Endometrium (tissue), 2 donors: Measurements from ENCODE around the gene NDUFA11.
A peak's percentile ranks its signal among the peaks of the same experiment; 100 is the strongest.

Experiments
- FAIRE-seq: peaks from 2 replicates; lab custom pipeline; 2012; peaks lifted over from hg19 to GRCh38; lab: Jason Lieb, UNC
- donor health status: control.
- donor health status: control.

The NDUFA11 gene

DNA sequence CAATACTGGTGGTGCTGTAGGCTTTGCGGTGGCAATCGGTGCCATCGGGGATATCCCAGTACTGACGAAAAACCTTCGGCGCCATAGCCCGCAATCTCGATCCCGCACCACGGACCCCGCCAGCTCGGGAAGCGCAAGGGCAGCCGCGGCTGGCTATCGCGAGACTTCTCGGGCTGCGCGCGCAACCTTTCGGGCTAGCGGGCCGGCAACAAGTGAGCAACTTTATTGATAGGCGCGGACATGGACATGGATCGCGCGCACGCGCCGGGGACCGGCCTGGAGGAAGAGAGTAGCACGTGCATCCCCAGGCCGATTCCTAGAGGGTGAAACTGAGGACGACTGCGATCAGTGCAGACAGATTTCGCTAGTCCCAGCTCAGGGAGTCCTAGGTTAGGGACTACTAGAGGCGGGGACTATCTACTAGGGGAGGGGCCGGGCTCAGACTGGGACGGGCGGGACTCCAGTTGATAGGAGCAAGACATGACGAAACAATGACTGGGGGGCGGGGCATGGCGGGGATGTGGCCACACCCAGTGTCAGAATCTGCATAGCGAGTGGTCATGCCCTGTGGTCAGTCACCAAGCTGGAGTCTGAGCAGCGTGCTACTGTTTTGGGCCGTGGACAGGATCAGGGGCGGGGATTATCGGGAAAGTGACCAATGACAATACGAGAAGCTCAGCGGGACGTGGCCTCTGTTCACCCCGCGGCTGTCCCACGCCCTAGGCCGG lies at the start of gene NDUFA11:
Gene NDUFA11, minus strand, starts transcription at position 167 of the 728 bp plus-strand sequence. Its CDS starts 82 bp downstream, at position 85.
- no peak for FAIRE-seq

DNA sequence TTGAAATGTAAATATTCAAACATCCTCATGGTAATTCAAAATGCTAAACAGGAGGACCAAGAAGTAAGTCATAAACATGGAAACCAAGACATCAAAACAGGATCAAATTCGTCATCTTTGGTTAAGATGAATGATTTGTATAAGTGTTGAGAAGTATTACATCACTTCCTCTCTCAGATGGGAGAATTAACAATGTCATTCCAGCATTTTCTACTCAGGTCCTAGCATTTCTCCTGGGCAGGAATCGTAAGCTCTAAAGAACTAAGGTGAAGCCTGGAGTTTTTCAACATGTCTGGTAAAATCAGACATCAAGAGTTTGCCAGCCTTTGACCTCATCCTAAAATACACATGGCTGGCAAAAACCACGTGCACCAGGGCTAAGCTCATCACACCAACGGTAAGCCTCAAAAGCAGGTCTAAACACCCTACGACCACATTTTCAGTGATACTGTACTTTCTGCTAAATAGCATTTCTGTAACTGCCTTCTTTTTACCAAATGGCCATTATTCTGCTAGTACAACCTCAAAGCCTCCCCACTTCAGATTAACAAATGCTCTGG lies 49.5 kb upstream of the NDUFA11 start:
- no peak for FAIRE-seq

- no peak for FAIRE-seq
These were observed 48.8 kb upstream of the NDUFA11 start for GRCh38 chr19:5952193-5953029.

- no peak for FAIRE-seq
These were observed 47.8 kb upstream of the NDUFA11 start for GRCh38 chr19:5951338-5951861.

GRCh38 chr19:5950741-5951140 lies 47.2 kb upstream of the NDUFA11 start:
- no peak for FAIRE-seq

DNA sequence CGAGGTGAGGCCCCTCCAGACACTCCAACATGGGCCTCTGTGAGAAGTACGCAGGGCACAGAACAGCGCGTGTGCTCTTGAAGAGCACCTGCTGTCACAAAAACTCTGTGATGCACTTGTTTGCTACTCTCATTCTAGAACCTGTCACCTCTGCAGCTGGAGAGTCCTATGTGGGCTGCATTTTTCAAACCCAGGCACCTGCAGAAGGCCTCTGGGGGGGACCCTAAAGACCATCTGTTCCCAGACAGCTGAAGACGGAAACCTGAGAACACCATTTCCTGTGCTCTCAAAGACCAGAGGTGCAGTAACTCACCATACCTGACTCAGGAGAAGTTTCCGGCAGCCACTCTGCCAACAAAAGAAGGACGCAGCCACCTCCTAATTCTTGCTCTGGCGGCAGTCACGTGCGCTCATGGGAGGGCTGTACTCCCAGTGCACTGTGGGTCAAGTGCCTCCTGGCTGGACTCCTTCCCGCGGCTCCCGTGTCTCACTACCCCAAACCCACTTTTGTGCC lies 46.3 kb upstream of the NDUFA11 start:
- no peak for FAIRE-seq

- no peak for FAIRE-seq
These were observed 45.4 kb upstream of the NDUFA11 start for GRCh38 chr19:5948752-5949564.

GRCh38 chr19:5947435-5947834 lies 43.8 kb upstream of the NDUFA11 start:
- FAIRE-seq = peak; percentile 50

GRCh38 chr19:5943623-5944022 lies 40.0 kb upstream of the NDUFA11 start:
- no peak for FAIRE-seq

DNA sequence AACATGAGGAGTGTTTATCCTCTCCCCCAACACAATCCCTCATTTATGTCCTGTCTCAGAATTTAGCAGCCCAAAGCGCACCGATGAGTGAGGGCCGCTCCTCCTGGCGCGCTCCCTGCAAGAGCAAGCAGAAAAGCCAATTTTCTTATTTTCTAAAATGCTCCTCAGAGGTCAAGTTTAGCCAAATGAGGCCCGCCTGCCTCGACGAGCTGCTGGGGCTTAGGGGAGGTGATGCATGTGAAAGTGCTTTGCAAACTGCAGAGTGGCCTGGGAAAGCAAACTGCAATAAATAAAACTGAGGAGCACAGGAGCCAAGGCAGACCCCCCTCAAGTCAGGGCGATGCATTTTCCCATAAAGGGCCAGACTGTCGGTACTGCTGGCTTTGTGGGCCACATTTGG lies 39.5 kb upstream of the NDUFA11 start:
- no peak for FAIRE-seq

DNA sequence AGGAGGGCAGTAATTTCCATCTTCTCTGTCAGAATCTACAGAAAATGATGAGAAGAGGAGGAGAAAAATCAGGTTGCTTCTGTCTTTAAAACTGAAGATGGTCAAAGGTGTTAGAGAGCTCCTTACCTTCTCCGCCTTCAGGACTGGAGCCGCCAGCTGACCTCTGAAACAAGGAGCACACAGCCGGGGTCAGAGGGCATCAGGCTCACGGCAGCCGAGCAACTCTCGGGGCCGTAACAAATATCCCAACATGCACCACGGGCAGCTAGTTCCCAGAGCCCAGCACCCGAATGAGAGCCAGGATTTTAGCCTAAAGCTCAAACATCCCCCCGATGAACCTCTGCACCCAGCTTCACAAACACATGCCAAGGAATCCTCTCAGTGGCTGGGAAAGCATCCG lies 38.1 kb upstream of the NDUFA11 start:
- no peak for FAIRE-seq

DNA sequence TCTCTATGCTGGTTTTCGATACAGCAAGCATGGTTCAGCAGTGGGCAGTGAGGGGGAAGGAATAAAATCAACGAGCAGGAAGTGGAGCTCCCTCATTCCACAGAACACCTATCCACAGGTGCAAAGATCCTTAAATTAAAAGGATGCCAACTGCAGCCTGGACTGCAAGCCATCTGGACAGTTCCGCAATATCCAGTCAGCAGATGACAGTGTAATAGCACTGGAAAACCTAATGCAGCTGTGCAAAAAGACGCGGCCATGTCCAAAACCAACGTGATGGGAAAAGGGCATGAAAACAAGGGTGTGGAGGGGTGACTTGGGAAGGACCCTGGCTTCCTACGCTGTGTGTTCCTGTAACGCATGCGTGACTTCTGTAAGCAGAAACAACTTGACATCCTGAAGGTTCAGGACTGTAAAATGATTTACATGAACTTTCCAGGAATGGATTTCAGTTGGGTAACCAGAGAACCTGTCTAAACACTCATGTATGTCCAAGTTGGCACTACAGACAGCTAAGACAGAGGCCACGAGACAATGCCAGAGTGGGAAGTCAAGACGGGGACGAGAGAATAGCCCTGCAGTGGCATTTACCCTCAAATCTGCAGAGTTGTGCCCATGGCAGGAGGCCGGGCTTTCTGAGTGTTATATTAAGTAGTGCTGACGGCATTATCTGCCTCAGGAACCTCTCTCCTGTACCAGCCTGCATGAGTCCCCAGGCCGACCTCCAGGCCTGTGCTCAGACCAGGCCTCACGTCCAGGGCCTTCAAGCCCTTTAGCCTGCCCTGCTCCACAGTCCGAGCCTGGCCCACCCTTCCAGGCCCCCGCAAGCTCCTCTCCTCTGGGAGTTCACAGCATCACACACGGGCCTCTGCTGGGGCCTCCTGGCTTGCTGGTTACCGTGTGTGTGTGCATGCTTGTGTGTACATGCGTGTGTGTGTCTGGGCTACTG lies 36.9 kb upstream of the NDUFA11 start:
- no peak for FAIRE-seq

GRCh38 chr19:5937550-5937949 lies 34.0 kb upstream of the NDUFA11 start:
- no peak for FAIRE-seq

DNA sequence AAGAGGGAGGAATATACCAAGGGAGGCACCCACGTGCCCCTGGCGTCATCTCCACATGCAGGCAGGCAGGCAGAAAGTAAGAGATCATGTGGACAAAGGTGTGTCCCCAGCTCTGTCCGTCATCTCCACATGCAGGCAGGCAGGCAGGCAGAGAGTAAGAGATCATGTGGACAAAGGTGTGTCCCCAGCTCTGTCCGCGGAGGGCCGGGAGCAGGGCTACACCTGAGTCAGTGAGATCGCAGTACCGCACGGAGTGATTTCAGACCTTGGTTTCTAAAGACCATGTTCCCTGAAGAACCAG lies 32.7 kb upstream of the NDUFA11 start:
- no peak for FAIRE-seq

DNA sequence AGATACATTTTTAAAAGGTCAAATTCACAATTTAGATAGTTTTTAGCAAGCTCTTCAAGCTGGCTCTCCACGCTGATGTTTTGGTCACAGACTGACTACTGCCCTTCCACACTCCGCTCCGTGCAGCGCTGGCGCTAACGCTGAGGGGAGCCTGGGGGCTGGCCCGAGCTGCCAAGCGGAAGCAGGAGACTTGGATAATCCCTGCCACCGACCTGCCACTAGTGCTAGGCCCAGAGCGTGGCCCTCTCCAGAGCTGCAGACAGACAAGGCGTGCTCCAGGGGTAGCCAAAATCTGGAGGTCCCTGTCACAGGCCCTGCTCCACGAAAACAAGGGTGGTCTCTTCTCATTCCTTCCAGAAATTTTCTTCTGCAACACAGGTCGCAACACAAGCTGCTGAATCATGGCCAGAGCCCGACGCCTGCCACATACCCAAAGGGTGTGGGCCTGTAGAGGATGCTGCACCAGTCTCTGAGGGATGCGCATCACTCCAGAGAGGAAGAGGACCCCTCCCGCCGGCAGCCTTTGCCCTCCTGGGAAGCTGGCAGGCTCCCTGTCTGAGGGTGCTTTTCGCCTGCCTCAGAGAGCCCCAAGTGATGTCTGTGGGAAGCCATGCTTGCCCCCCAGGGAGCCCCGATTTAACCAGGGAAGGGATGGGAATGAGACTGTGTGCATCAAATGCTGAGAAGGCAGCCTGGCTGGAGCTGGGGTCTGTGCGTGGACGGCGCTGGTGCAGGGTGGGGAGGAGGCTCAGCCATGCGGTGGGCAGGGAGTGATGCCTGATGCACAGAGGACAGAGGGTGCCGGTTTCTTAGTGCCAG lies 32.1 kb upstream of the NDUFA11 start:
- FAIRE-seq = no peak

GRCh38 chr19:5934774-5935472 lies 31.3 kb upstream of the NDUFA11 start:
- peak; percentile 87 for FAIRE-seq

DNA sequence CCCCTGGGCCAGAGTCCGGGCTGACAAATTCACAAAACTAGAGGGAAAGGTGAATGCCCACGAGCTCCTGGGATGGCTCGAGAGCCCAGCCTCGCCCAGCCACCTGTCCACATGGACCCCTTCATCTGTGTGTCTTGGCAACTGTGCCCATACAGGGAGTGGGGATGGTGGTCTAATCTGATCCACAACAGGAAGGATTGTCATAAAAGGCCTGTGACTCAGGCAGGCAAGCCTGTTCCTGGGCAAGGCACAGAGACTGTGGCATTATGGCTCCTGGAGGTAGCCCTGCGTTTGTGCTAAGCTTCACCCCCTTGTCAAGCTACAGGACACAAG lies 30.4 kb upstream of the NDUFA11 start:
- FAIRE-seq = no peak

GRCh38 chr19:5933391-5934068 lies 29.9 kb upstream of the NDUFA11 start:
- FAIRE-seq = no peak
